Progenitor cell of endocrine pancreas (in vitro differentiated cells): ENCODE measurements around the gene NRG2. TPM values are rescaled to one million over a fixed set of nuclear protein-coding genes. Genes with fewer than 3 reads are reported as not detected.
A peak's percentile ranks its signal among the peaks of the same experiment; 100 is the strongest.

Source experiments
- DNase-seq: peaks from one replicate; pipeline ENCODE4 v3.0.0; 2021; ENCODE audit warnings: low spot score; ENCODE audit not compliant: unreplicated experiment
- H3K27ac Mint-ChIP-seq: 2 replicates; pipeline ENCODE4 v1.8.0; 2021; ENCODE audit warnings: mild to moderate bottlenecking, moderate library complexity, mixed read lengths
- H3K27me3 Mint-ChIP-seq: 2 replicates; pipeline ENCODE4 v1.8.0; 2021; ENCODE audit warnings: mixed read lengths
- H3K36me3 Mint-ChIP-seq: 2 replicates; pipeline ENCODE4 v1.8.0; 2022; ENCODE audit warnings: mixed read lengths; ENCODE audit not compliant: insufficient read depth
- H3K4me1 Mint-ChIP-seq: 2 replicates; pipeline ENCODE4 v1.8.0; 2021; ENCODE audit warnings: low read depth, mixed read lengths
- H3K4me3 Mint-ChIP-seq: 2 replicates; pipeline ENCODE4 v1.8.0; 2021; ENCODE audit warnings: low read depth, mild to moderate bottlenecking, moderate library complexity, mixed read lengths
- H3K9me3 Mint-ChIP-seq: 2 replicates; pipeline ENCODE4 v1.8.0; 2021; ENCODE audit warnings: low read depth, mixed read lengths
- CTCF ChIP-seq: fragments of 200-600 bp; sonication (generic); IDR thresholded peaks from one replicate; pipeline ENCODE4 v1.5.0; 2021; ENCODE audit warnings: antibody characterized with exemption, mild to moderate bottlenecking; ENCODE audit not compliant: unreplicated experiment
- total RNA-seq: library from RNA; stranded (reverse); gene quantifications from 2 replicates; pipeline ENCODE4 v1.2.1, GENCODE V29; 2021

NRG2 gene
- total RNA-seq, 1 donor from 2014 or later: 5.5 TPM

DNA sequence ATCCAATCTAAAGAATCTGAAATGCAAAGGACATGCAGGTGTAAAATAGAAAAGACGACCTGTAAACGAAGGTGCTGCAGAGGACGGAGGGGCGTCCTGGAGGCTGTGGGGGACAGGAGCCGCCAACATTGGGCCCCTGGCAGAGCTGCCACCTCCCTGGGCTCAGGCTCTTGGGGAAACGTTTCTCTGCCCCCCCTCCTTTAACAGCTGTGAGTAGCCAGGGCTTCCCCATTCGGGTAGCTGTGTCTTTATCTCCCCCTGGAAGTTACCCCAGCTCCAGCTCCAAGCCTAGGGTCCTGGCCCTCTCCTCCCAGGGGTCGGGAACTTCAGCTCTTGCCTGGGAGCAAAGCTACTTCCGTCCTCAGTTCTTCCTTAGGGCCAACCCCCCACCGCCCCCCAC is 196.0 kb downstream of the NRG2 start:
- Mint-ChIP-seq H3K27me3 (peaks cover 68% of the 10 kb centered on the region), H3K4me3 (no peak overlapping the region), H3K27ac (no peak overlapping the region), H3K36me3 (no peaks in the 10 kb centered on the region), H3K4me1 (no peaks in the 10 kb centered on the region), H3K9me3 (no peaks in the 10 kb centered on the region)
- TF ChIP-seq CTCF: no peak
- no peak for DNase-seq

DNA sequence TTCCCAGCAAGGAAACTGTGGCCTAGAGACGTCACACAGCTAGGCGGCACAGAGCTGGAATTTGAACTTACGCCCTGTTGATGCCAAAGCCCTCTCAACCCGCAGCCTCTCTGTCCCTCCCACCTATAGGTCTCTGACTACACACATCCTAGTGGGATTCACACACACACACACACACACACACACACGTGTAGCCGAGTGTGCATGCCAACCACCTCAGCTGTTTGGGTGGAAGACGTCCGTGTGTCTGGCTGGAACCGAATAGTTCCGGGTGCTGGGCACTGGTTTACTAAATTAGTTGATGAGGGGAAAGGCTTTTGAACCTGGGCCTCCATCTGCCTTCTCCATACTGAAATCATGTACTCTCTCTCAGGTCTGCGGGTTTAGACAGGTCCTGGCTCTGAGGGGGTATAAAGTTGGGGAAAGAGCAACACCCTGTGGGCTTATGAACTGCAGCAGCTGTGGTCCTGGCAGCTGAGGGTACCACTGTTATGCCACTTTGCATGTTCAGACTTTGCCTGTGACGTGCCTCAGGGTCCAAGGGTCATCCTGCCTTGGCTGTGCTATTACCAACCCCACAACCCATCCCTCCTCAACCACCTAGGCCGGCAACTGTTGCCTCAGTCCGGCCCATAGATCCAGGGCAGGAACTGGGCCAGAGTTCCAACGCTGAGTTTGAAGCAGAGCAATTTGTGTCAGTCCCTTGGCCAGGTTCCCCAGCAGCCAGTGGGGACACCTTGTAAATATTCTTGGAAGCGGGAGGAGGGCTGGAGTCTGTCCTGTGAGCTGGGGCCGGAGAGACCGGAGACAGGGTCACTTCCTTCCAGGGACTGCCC is 197.0 kb downstream of the NRG2 start:
- H3K4me1 Mint-ChIP-seq: no peaks in the 10 kb centered on the region
- DNase-seq: no peak
- no peak for TF ChIP-seq CTCF
- H3K36me3 Mint-ChIP-seq: no peaks in the 10 kb centered on the region
- H3K4me3 Mint-ChIP-seq: no peak overlapping the region
- H3K9me3 Mint-ChIP-seq: no peaks in the 10 kb centered on the region
- peaks cover 77% of the 10 kb centered on the region for H3K27me3 Mint-ChIP-seq
- H3K27ac Mint-ChIP-seq: no peak overlapping the region

- TF ChIP-seq CTCF: peak; percentile 93
- Mint-ChIP-seq H3K27me3 (peaks cover 80% of the 10 kb centered on the region), H3K4me3 (no peak overlapping the region), H3K9me3 (no peaks in the 10 kb centered on the region), H3K4me1 (no peaks in the 10 kb centered on the region), H3K27ac (peak overlapping the region; percentile 56), H3K36me3 (no peaks in the 10 kb centered on the region)
- DNase-seq: peak; percentile 72
Observed at GRCh38 chr5:139844472-139845145, 198.5 kb downstream of the NRG2 start.

- no peaks in the 10 kb centered on the region for H3K4me1 Mint-ChIP-seq
- H3K27ac Mint-ChIP-seq: no peak overlapping the region
- H3K4me3 Mint-ChIP-seq: no peak overlapping the region
- no peaks in the 10 kb centered on the region for H3K9me3 Mint-ChIP-seq
- no peak for TF ChIP-seq CTCF
- no peaks in the 10 kb centered on the region for H3K36me3 Mint-ChIP-seq
- H3K27me3 Mint-ChIP-seq: peaks cover 77% of the 10 kb centered on the region
- DNase-seq: no peak
Observed at GRCh38 chr5:139843991-139844390, 199.1 kb downstream of the NRG2 start.

DNA sequence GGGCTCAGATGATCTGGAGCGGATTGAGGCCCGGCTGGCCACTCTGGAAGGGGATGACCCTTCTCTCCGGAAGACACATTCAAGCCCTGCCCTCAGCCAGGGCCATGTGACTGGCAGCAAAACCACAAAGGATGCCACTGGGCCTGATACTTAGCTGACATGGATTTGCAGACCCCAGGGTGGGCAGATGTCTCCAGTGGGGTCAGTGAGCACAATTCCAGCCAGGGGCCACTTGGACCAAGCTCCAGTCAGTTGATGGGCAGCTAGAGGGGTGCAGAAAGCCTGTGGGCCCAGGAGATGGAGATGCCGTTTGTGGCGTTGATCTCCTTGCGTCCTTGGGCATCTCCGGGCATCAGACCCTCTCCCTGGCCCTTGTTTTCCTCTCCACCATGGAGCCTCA is 200.8 kb downstream of the NRG2 start:
- DNase-seq: no peak
- Mint-ChIP-seq H3K27ac (no peak overlapping the region), H3K4me3 (no peak overlapping the region), H3K9me3 (no peaks in the 10 kb centered on the region), H3K36me3 (no peaks in the 10 kb centered on the region), H3K4me1 (no peaks in the 10 kb centered on the region), H3K27me3 (peaks cover 70% of the 10 kb centered on the region)
- TF ChIP-seq CTCF: no peak
